H9 (cell line): Measurements from ENCODE around the gene RPL19. TPM values are rescaled to one million over a fixed set of nuclear protein-coding genes. Genes with fewer than 3 reads are reported as not detected.

Experiments used
- DNase-seq: peaks from one replicate; pipeline ENCODE4 v3.0.0-alpha.2; 2017
- H2AFZ ChIP-seq: one replicate; pipeline ENCODE4 v1.6.1; 2013; ENCODE audit warnings: mild to moderate bottlenecking, low read length, control low read depth, moderate library complexity
- H2AK5ac ChIP-seq: 2 replicates; pipeline ENCODE4 v1.6.1; 2013; ENCODE audit warnings: low read length, control low read depth, mixed read lengths; ENCODE audit not compliant: insufficient read length
- H2BK120ac ChIP-seq: one replicate; pipeline ENCODE4 v1.6.1; 2013; ENCODE audit warnings: low read depth, mild to moderate bottlenecking, low read length, control low read depth, inconsistent platforms; ENCODE audit not compliant: poor library complexity, severe bottlenecking
- H2BK12ac ChIP-seq: 2 replicates; pipeline ENCODE4 v1.6.1; 2013; ENCODE audit warnings: low read length, control low read depth, mixed read lengths, low read depth; ENCODE audit not compliant: insufficient read length
- H2BK15ac ChIP-seq: 2 replicates; pipeline ENCODE4 v1.6.1; 2013; ENCODE audit warnings: low read depth, low read length, control low read depth
- H2BK20ac ChIP-seq: one replicate; pipeline ENCODE4 v1.6.1; 2013; ENCODE audit warnings: low read depth, mild to moderate bottlenecking, low read length, control low read depth, inconsistent platforms; ENCODE audit not compliant: poor library complexity, severe bottlenecking
- H2BK5ac ChIP-seq: 2 replicates; pipeline ENCODE4 v1.6.1; 2013; ENCODE audit warnings: low read length, control low read depth, mixed read lengths; ENCODE audit not compliant: insufficient read length
- H3K14ac ChIP-seq: 2 replicates; pipeline ENCODE4 v1.6.1; 2013; ENCODE audit warnings: low read length, control low read depth; ENCODE audit not compliant: insufficient read depth
- H3K18ac ChIP-seq: 2 replicates; pipeline ENCODE4 v1.6.1; 2013; ENCODE audit warnings: low read depth, mild to moderate bottlenecking, mixed read lengths, low read length, control low read depth; ENCODE audit not compliant: insufficient read length
- H3K23ac ChIP-seq: 2 replicates; pipeline ENCODE4 v1.6.1; 2013; ENCODE audit warnings: low read length, control low read depth, mixed read lengths, low read depth; ENCODE audit not compliant: insufficient read length
- H3K23me2 ChIP-seq: 2 replicates; pipeline ENCODE4 v1.6.1; 2013; ENCODE audit warnings: low read depth, mild to moderate bottlenecking, mixed read lengths, low read length, control low read depth; ENCODE audit not compliant: insufficient read length, poor library complexity, severe bottlenecking
- H3K27ac ChIP-seq: 2 replicates; pipeline ENCODE4 v1.5.1; 2013; ENCODE audit warnings: low read length, control low read depth, mixed read lengths, low read depth; ENCODE audit not compliant: insufficient read length
- H3K27me3 ChIP-seq: 2 replicates; pipeline ENCODE4 v1.6.1; 2013; ENCODE audit warnings: low read length, control low read depth, inconsistent platforms; ENCODE audit not compliant: insufficient read depth
- H3K4ac ChIP-seq: 2 replicates; pipeline ENCODE4 v1.6.1; 2013; ENCODE audit warnings: low read depth, mild to moderate bottlenecking, control low read depth, inconsistent platforms, low read length, moderate library complexity
- H3K4me1 ChIP-seq: 2 replicates; pipeline ENCODE4 v1.6.1; 2013; ENCODE audit warnings: low read length, control low read depth, inconsistent platforms; ENCODE audit not compliant: insufficient read depth
- H3K4me2 ChIP-seq: 2 replicates; pipeline ENCODE4 v1.6.1; 2013; ENCODE audit warnings: low read length, control low read depth, mixed read lengths; ENCODE audit not compliant: insufficient read length, insufficient read depth
- H3K56ac ChIP-seq: 2 replicates; pipeline ENCODE4 v1.6.1; 2013; ENCODE audit warnings: low read depth, mild to moderate bottlenecking, mixed read lengths, low read length, control low read depth; ENCODE audit not compliant: insufficient read length
- H3K79me1 ChIP-seq: 2 replicates; pipeline ENCODE4 v1.6.1; 2013; ENCODE audit warnings: low read depth, mild to moderate bottlenecking, moderate library complexity, low read length, control low read depth, inconsistent platforms; ENCODE audit not compliant: insufficient read depth, poor library complexity, severe bottlenecking
- H3K79me2 ChIP-seq: 2 replicates; pipeline ENCODE4 v1.6.1; 2013; ENCODE audit warnings: low read length, control low read depth, inconsistent platforms; ENCODE audit not compliant: insufficient read depth
- H3K9ac ChIP-seq: 2 replicates; pipeline ENCODE4 v1.6.1; 2013; ENCODE audit warnings: low read length, control low read depth, mixed read lengths; ENCODE audit not compliant: insufficient read length; ENCODE audit errors: extremely low read depth
- H3K9me3 ChIP-seq: one replicate; pipeline ENCODE4 v1.6.1; 2013; ENCODE audit warnings: low read depth, low read length, inconsistent platforms; ENCODE audit not compliant: control insufficient read depth
- H3T11ph ChIP-seq: one replicate; pipeline ENCODE4 v1.6.1; 2013; ENCODE audit warnings: mild to moderate bottlenecking, low read length, control low read depth, inconsistent platforms
- H4K20me1 ChIP-seq: one replicate; pipeline ENCODE4 v1.6.1; 2013; ENCODE audit not compliant: control insufficient read depth, insufficient read length, insufficient read depth
- H4K5ac ChIP-seq: 2 replicates; pipeline ENCODE4 v1.6.1; 2013; ENCODE audit warnings: low read depth, mild to moderate bottlenecking, mixed read lengths, low read length, control low read depth; ENCODE audit not compliant: insufficient read length
- H4K8ac ChIP-seq: replicated peaks from 2 replicates; pipeline ENCODE4 v1.6.1; 2013; ENCODE audit warnings: low read length, control low read depth, mixed read lengths, low read depth; ENCODE audit not compliant: insufficient read length
- H4K91ac ChIP-seq: 2 replicates; pipeline ENCODE4 v1.6.1; 2013; ENCODE audit warnings: low read depth, mild to moderate bottlenecking, moderate library complexity, mixed read lengths, low read length, control low read depth; ENCODE audit not compliant: insufficient read length
- H3K27ac Mint-ChIP-seq, 3 experiments: 2 replicates in 2 of 3; 3 replicates in 1 of 3; pipeline ENCODE4 v1.8.0; 2020 to 2021; ENCODE audit warnings: mixed read lengths in 3 of 3, mild to moderate bottlenecking in 1 of 3, moderate library complexity in 1 of 3
- H3K27me3 Mint-ChIP-seq: 2 replicates; pipeline ENCODE4 v1.8.0; 2021; ENCODE audit warnings: low read depth, mild to moderate bottlenecking, moderate library complexity, mixed read lengths
- H3K36me3 Mint-ChIP-seq, 3 experiments: 2 replicates in 2 of 3; 3 replicates in 1 of 3; pipeline ENCODE4 v1.8.0; 2020 to 2021; ENCODE audit warnings: low read depth in 3 of 3, mixed read lengths in 3 of 3; ENCODE audit not compliant: insufficient read depth in 1 of 3
- H3K4me1 Mint-ChIP-seq, 2 experiments: 2 replicates each; pipeline ENCODE4 v1.8.0; 2020; ENCODE audit warnings: mixed read lengths in 2 of 2
- H3K4me3 Mint-ChIP-seq, 2 experiments: 2 replicates in 1 of 2; 3 replicates in 1 of 2; pipeline ENCODE4 v1.8.0; 2020 to 2021; ENCODE audit warnings: mild to moderate bottlenecking in 2 of 2, mixed read lengths in 2 of 2, moderate library complexity in 1 of 2
- H3K9me3 Mint-ChIP-seq, 2 experiments: 2 replicates in 1 of 2; 3 replicates in 1 of 2; pipeline ENCODE4 v1.8.0; 2020; ENCODE audit warnings: mild to moderate bottlenecking in 2 of 2, mixed read lengths in 2 of 2, moderate library complexity in 1 of 2
- WGBS: extraction: QIAGEN DNeasy Blood & Tissue Kit; methylation state at CpG from one replicate; pipeline ENCODE4 v1.1.7; 2013; ENCODE audit warnings: missing lambda C conversion rate, low lambda C conversion rate, mixed read lengths; ENCODE audit not compliant: insufficient read length; ENCODE audit errors: extremely low coverage; 5-methylcytosine and 5-hydroxymethylcytosine counted together
- total RNA-seq: library from RNA; stranded (reverse); gene quantifications from 2 replicates; pipeline ENCODE4 v1.2.1, GENCODE V29; 2021
- TF ChIP-seq, protein P1 (sequence below): fragments of 200-600 bp; sonication (generic); conservative IDR thresholded peaks from 3 replicates; pipeline ENCODE4 v1.8.0; 2021; ENCODE audit warnings: antibody characterized with exemption, mild to moderate bottlenecking

Gene RPL19
- total RNA-seq, 1 experiment from 2014 or later = 2,038 TPM

DNA sequence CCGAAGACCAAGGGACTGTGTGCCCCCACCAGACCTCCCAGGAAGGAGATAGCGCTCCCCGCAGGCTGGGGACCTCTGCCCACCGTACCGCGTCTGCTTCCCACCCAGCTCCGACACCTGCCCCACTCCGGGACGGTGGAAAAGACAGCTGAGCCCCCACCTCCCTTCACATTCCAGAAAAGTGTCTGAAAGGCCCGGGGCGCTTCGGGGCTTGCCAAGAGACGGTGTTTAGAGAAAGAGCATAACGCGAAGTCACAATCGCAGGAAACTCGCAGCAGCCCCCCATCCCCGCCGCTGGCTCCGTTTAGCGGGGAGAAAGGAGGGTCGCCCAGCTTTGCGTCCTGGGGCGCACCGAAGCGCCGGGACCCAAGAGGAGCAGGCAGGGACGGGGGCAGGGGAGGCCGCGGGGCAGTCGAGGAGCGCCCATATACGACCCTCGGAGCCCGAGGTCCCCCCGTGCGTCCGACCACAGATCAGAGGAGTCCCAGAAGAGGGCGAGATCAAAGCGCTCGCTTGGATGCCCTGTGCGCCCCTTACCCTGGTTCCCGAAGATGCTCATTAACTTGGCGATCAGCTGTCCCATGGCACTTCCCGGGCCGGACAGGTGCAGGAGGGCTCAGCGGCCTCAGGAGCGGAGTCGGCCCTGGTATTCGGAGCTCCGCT is 34.8 kb upstream of the RPL19 start:
- H3K14ac ChIP-seq = no peak overlapping the region
- Mint-ChIP-seq H3K4me3 (peak overlapping the region; percentile 82 to 96), H3K27me3 (peaks cover 37% of the 10 kb centered on the region), H3K36me3 (peaks cover 3 to 8% (median 7%) of the 10 kb centered on the region in 3 experiments; a peak in 5 of 7 replicates), H3K27ac (no peak overlapping the region; a peak in 1 of 7 replicates), H3K9me3 (peaks cover 4 to 8% of the 10 kb centered on the region in 2 experiments), H3K4me1 (peaks cover 24 to 25% of the 10 kb centered on the region in 2 experiments)
- no peak overlapping the region for H2BK15ac ChIP-seq
- H3K9me3 ChIP-seq = no peaks in the 10 kb centered on the region
- H3K56ac ChIP-seq = no peak overlapping the region
- no peak overlapping the region for H3K23ac ChIP-seq
- H3K27me3 ChIP-seq = peaks cover 10% of the 10 kb centered on the region; the same call in 1 of the 2 replicates
- no peaks in the 10 kb centered on the region for H3K79me2 ChIP-seq
- H2AFZ ChIP-seq = no peak overlapping the region
- H4K20me1 ChIP-seq = no peaks in the 10 kb centered on the region
- H4K8ac ChIP-seq = no peak overlapping the region
- H3K23me2 ChIP-seq = peaks cover 9% of the 10 kb centered on the region
- H3K4ac ChIP-seq = no peak overlapping the region
- no peak overlapping the region for H3K27ac ChIP-seq
- no CpG with 5 or more reads among the region's 51 CpGs for WGBS
- no peak overlapping the region for H3T11ph ChIP-seq
- peak overlapping the region; percentile 82 for H3K4me2 ChIP-seq
- no peak overlapping the region for H2AK5ac ChIP-seq
- H4K91ac ChIP-seq = no peak overlapping the region
- no peak overlapping the region for H4K5ac ChIP-seq
- no peaks in the 10 kb centered on the region for H3K4me1 ChIP-seq
- no peaks in the 10 kb centered on the region for H3K79me1 ChIP-seq
- H2BK20ac ChIP-seq = no peak overlapping the region
- H2BK12ac ChIP-seq = no peak overlapping the region
- no peak overlapping the region for H2BK120ac ChIP-seq
- H3K18ac ChIP-seq = no peak overlapping the region
- H3K9ac ChIP-seq = no peak overlapping the region
- TF ChIP-seq, protein P1, sequence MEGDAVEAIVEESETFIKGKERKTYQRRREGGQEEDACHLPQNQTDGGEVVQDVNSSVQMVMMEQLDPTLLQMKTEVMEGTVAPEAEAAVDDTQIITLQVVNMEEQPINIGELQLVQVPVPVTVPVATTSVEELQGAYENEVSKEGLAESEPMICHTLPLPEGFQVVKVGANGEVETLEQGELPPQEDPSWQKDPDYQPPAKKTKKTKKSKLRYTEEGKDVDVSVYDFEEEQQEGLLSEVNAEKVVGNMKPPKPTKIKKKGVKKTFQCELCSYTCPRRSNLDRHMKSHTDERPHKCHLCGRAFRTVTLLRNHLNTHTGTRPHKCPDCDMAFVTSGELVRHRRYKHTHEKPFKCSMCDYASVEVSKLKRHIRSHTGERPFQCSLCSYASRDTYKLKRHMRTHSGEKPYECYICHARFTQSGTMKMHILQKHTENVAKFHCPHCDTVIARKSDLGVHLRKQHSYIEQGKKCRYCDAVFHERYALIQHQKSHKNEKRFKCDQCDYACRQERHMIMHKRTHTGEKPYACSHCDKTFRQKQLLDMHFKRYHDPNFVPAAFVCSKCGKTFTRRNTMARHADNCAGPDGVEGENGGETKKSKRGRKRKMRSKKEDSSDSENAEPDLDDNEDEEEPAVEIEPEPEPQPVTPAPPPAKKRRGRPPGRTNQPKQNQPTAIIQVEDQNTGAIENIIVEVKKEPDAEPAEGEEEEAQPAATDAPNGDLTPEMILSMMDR = no peak
- H2BK5ac ChIP-seq = no peak overlapping the region
- DNase-seq = no peak
